WTC11 (cell line): ENCODE data around the gene SURF2. TPM values are rescaled to one million over a fixed set of nuclear protein-coding genes. Genes with fewer than 3 reads are reported as not detected.

Experiments used
- ATAC-seq: fragments of 200-7000 bp; cut with Tn5 transposase; 2 replicates; pipeline ENCODE4 v1.10.0; 2021; ENCODE audit warnings: mild to moderate bottlenecking, moderate library complexity
- CTCF ChIA-PET: fragments of 300-600 bp; sonication (Branson Sonifier 250); formaldehyde crosslinking; loops from one replicate; lab custom pipeline; 2021; ENCODE audit warnings: antibody characterized with exemption; lab: Charles Lee
- POLR2A ChIA-PET: fragments of 350-600 bp; sonication (Branson Sonifier 250); formaldehyde crosslinking; loops from one replicate; lab custom pipeline; 2021; ENCODE audit warnings: antibody characterized with exemption; lab: Charles Lee
- DNase-seq: peaks from one replicate; pipeline ENCODE4 v3.0.0; 2021; ENCODE audit warnings: low spot score
- H3K27ac Mint-ChIP-seq: 2 replicates; pipeline ENCODE4 v1.8.0; 2021; ENCODE audit warnings: mixed read lengths
- H3K27me3 Mint-ChIP-seq: 2 replicates; pipeline ENCODE4 v1.8.0; 2021; ENCODE audit warnings: low read depth, mild to moderate bottlenecking, moderate library complexity, mixed read lengths
- H3K36me3 Mint-ChIP-seq: 2 replicates; pipeline ENCODE4 v1.8.0; 2021; ENCODE audit warnings: mixed read lengths
- H3K4me1 Mint-ChIP-seq: 2 replicates; pipeline ENCODE4 v1.8.0; 2022; ENCODE audit warnings: mixed read lengths
- H3K4me3 Mint-ChIP-seq: 2 replicates; pipeline ENCODE4 v1.8.0; 2021; ENCODE audit warnings: mild to moderate bottlenecking, moderate library complexity, mixed read lengths
- H3K9me3 Mint-ChIP-seq: 2 replicates; pipeline ENCODE4 v1.8.0; 2021; ENCODE audit warnings: mixed read lengths
- ATF1 ChIP-seq: sonication (generic); formaldehyde crosslinking; IDR thresholded peaks from 2 replicates; pipeline ENCODE4 v1.8.1; 2023; ENCODE audit warnings: mild to moderate bottlenecking, moderate library complexity, missing genetic modification reagents
- CTCF ChIP-seq: fragments of 200-600 bp; IDR thresholded peaks from 2 replicates; pipeline ENCODE4 v1.8.0; 2022; ENCODE audit warnings: antibody characterized with exemption
- HMGA2 ChIP-seq: fragments of 250-450 bp; sonication (Bioruptor Pico); IDR thresholded peaks from 2 replicates; pipeline ENCODE4 v1.4.0; 2021; ENCODE audit warnings: mild to moderate bottlenecking, moderate library complexity
- HMGXB4 ChIP-seq: sonication (generic); formaldehyde crosslinking; IDR thresholded peaks from 2 replicates; pipeline ENCODE4 v1.8.1; 2023; ENCODE audit warnings: mild to moderate bottlenecking, moderate library complexity, missing genetic modification reagents
- MXD4 ChIP-seq: fragments of 250-450 bp; sonication (Bioruptor Pico); IDR thresholded peaks from 2 replicates; pipeline ENCODE4 v1.8.0; 2021; ENCODE audit warnings: mild to moderate bottlenecking, moderate library complexity, borderline replicate concordance
- NFE2L1 ChIP-seq: sonication (generic); formaldehyde crosslinking; IDR thresholded peaks from 2 replicates; pipeline ENCODE4 v1.8.1; 2023; ENCODE audit warnings: missing genetic modification reagents
- NFYB ChIP-seq: sonication (generic); formaldehyde crosslinking; conservative IDR thresholded peaks from 2 replicates; pipeline ENCODE4 v1.8.0; 2022; ENCODE audit warnings: low read depth, missing genetic modification reagents
- PRRX2 ChIP-seq: fragments of 250-450 bp; sonication (Bioruptor Pico); IDR thresholded peaks from 2 replicates; pipeline ENCODE4 v1.8.0; 2021; ENCODE audit warnings: mild to moderate bottlenecking
- RELA ChIP-seq: sonication (generic); formaldehyde crosslinking; IDR thresholded peaks from 2 replicates; pipeline ENCODE4 v1.8.1; 2022; ENCODE audit warnings: missing genetic modification reagents, mild to moderate bottlenecking, borderline replicate concordance
- RORB ChIP-seq: fragments of 250-450 bp; sonication (Bioruptor Pico); IDR thresholded peaks from 2 replicates; pipeline ENCODE4 v1.9.0; 2021; ENCODE audit warnings: mild to moderate bottlenecking
- TEAD4 ChIP-seq: sonication (generic); formaldehyde crosslinking; IDR thresholded peaks from 2 replicates; pipeline ENCODE4 v1.8.0; 2022; ENCODE audit warnings: mild to moderate bottlenecking, missing genetic modification reagents
- ZNF281 ChIP-seq: sonication (generic); formaldehyde crosslinking; IDR thresholded peaks from 2 replicates; pipeline ENCODE4 v1.8.0; 2023; ENCODE audit warnings: mild to moderate bottlenecking, missing genetic modification reagents
- ZNF423 ChIP-seq: fragments of 250-450 bp; sonication (Bioruptor Pico); IDR thresholded peaks from 2 replicates; pipeline ENCODE4 v2.1.2; 2022; ENCODE audit warnings: mild to moderate bottlenecking, moderate library complexity
- ZNF532 ChIP-seq: fragments of 250-450 bp; sonication (Bioruptor Pico); IDR thresholded peaks from 2 replicates; pipeline ENCODE4 v1.9.0; 2021; ENCODE audit warnings: mild to moderate bottlenecking, borderline replicate concordance
- total RNA-seq: library from RNA; stranded (reverse); gene quantifications from 3 replicates; pipeline ENCODE4 v1.2.3, GENCODE V29; 2021

Gene SURF2
- total RNA-seq, 1 experiment from 2014 or later, result 33.3 TPM

GRCh38 chr9:133402689-133403088 is 46.3 kb downstream of the SURF2 start:
- Mint-ChIP-seq H3K27ac (no peak overlapping the region), H3K4me3 (no peak overlapping the region), H3K4me1 (no peaks in the 10 kb centered on the region), H3K27me3 (no peaks in the 10 kb centered on the region), H3K9me3 (no peaks in the 10 kb centered on the region), H3K36me3 (peaks cover 28% of the 10 kb centered on the region)
- ATAC-seq, result no peak
- ChIA-PET CTCF (interaction anchor here (1.0 kb wide), 2 partner anchors 16 to 82 kb away, joined by 3 read pairs; no protein-coding TSS in a partner anchor), POLR2A (interaction anchor here (1.2 kb wide), 1 partner anchor 16 kb away, joined by 3 read pairs; the partner anchor contains the start of gene REXO4)
- DNase-seq, result no peak
- TF ChIP-seq RORB (CRISPR knock-in tag) (no peak), TEAD4 (CRISPR knock-in tag) (no peak), ZNF281 (CRISPR knock-in tag) (no peak), RELA (CRISPR knock-in tag) (no peak), HMGA2 (CRISPR knock-in tag) (no peak), ATF1 (CRISPR knock-in tag) (no peak), ZNF532 (CRISPR knock-in tag) (no peak), MXD4 (CRISPR knock-in tag) (no peak), NFYB (CRISPR knock-in tag) (no peak)

- Mint-ChIP-seq H3K27me3 (no peaks in the 10 kb centered on the region), H3K36me3 (peaks cover 33% of the 10 kb centered on the region), H3K4me1 (no peaks in the 10 kb centered on the region), H3K4me3 (no peak overlapping the region), H3K9me3 (no peaks in the 10 kb centered on the region), H3K27ac (0 out of 2 replicates have a peak overlapping the region, but pooled peaks have one; percentile 60)
- TF ChIP-seq NFE2L1 (CRISPR knock-in tag) (no peak), CTCF (peak; percentile 64), ZNF423 (CRISPR knock-in tag) (peak; percentile 10; the same call in 1 of the 2 replicates), HMGXB4 (0 out of 2 replicates have a peak, but pooled peaks have one; percentile 53), PRRX2 (CRISPR knock-in tag) (peak; percentile 63)
- peak; percentile 72 for DNase-seq
- ChIA-PET POLR2A (no interaction called here), CTCF (interaction anchor here (1.0 to 1.7 kb wide), 2 partner anchors 8 to 27 kb away, joined by 5 to 9 read pairs; no protein-coding TSS in a partner anchor)
- peak; percentile 80 for ATAC-seq
Observed at GRCh38 chr9:133403766-133404453, 47.6 kb downstream of the SURF2 start.
